GM12873 (cell line): ENCODE data around the gene OR4F6.
A peak's percentile ranks its signal among the peaks of the same experiment; 100 is the strongest.

Source experiments
- CTCF ChIP-seq: IDR thresholded peaks from 2 replicates; pipeline ENCODE4 v1.5.1; 2012; ENCODE audit warnings: low read depth, mild to moderate bottlenecking, moderate library complexity, low read length, control low read depth; ENCODE audit not compliant: insufficient read depth; ENCODE audit errors: missing control alignments

OR4F6 gene

GRCh38 chr15:101803209-101803608, at the start of gene OR4F6:
TSS of gene OR4F6 (plus strand) at chr15:101803509. CDS start at chr15:101805720, 2,211 bp downstream.
- TF ChIP-seq CTCF: no peak

- TF ChIP-seq CTCF: no peak
These were observed 37.4 kb upstream of the OR4F6 start for GRCh38 chr15:101765772-101766456.

- TF ChIP-seq CTCF: no peak
These were observed 30.4 kb upstream of the OR4F6 start for GRCh38 chr15:101772921-101773320.

- peak; percentile 64 for TF ChIP-seq CTCF
These were observed 29.7 kb upstream of the OR4F6 start for GRCh38 chr15:101773496-101774100.

GRCh38 chr15:101775136-101775535, 28.2 kb upstream of the OR4F6 start:
- no peak for TF ChIP-seq CTCF

- no peak for TF ChIP-seq CTCF
These were observed 21.4 kb upstream of the OR4F6 start for GRCh38 chr15:101781928-101782327.

GRCh38 chr15:101784644-101785043, 18.7 kb upstream of the OR4F6 start:
- no peak for TF ChIP-seq CTCF
